ENCODE data around the gene ERCC6.

Gene ERCC6

DNA sequence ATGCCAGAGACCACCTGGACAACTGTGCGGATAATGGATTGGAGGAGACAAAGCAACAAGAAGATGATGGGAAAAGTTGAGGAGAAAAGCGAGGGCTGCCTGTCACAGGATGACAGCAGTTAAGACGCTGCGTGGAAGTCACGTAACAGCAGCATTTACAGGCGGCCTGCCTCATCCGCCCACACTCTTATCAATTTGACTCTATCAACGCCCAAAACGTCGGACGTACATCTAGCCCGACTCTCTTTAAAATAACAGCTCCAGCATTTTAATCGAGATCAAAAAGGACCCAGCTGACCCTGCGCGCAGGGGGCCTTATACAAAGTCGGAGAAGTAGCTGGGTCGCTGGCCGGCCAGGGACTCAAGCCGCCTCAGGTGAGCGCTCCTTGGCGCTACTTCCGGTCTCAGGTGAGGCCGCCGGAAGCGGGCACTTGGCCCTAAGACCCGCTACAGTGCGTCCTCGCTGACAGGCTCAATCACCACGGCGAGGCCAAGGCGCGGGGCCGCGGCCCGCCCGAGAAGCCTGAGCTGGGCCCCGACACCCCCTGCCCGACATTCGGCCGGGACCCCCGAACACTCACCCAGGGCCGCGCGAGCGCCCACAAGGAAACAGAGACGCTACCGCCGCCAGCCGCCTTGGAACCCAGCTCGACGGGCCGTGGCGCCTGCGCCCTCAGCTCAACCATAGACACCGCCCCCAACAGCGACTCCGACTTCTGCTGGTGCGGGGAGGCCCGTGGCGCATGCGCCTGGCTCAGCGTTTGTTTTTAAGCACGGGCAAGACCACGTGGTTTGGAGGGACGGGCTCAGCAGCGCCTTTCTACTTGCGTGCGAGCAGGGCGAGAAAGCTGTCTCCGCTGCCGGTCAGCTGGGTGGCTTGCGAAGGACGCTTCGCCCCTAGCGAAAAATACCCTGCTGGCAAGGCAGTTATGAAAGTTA lies at the start of gene ERCC6:
TSS of gene ERCC6 (minus strand) at position 741 of the 939 bp plus-strand sequence.
- DNase-seq (ENCODE audit: low read depth in 2 of 2), result peak; percentile 95

DNA sequence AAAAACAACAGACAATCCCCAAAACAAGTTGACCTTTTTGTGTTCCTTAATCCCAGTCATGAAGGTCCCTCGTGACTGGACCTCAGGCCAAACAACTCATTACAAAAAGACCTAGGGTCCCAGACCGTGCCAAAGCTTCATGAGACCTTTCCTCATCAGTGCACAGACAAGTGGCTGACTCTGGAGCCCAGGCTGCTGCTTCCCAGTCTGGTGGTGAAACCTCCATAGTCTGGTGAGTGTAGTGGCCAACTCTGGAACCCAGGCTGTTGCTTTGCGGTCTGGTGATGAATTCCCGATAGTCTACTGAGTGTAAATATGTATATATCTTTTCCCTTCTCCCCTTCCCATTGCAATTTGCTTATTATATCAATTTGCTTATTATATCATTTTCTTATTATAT lies 49.1 kb upstream of the ERCC6 start:
- no peak for DNase-seq (ENCODE audit: low read depth in 2 of 2)

DNA sequence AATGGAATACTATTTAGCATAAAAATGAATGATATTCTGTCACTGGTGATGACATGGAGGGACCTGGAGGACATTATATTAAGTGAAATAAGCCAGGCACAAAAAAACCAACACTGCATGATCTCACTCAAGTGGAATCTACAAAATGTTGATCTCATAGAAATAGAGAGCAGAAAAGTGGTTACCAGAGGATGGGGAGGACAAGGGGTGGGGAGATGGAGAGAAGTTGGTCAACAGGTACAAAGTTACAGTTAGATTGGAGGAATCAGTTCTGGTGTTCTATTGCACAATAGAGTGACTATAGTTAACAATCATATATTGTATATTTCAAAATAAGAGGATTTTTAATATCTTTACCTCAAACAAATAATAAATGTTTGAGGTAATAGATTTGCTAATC lies 46.5 kb upstream of the ERCC6 start:
- DNase-seq (ENCODE audit: low read depth in 2 of 2), result no peak

DNA sequence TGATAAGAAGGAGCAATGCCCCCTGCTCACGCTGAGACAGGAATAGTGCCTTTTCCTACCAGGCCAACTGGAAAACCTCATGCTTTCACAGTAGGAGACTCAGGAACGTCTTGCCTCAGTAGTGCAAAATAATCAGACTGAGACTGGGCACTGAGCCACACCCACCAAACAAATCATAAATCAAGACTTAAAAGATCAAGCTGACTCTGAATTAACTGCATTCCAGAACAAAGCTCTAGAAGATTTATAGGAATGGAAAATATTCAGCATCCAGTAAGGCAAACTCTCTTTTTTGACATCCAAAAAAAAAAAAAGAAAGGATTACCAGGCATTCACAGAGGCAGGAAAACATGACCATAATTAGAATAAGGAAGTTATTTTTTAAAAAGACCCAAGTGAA lies 40.7 kb upstream of the ERCC6 start:
- no peak for DNase-seq (ENCODE audit: low read depth in 2 of 2)

DNA sequence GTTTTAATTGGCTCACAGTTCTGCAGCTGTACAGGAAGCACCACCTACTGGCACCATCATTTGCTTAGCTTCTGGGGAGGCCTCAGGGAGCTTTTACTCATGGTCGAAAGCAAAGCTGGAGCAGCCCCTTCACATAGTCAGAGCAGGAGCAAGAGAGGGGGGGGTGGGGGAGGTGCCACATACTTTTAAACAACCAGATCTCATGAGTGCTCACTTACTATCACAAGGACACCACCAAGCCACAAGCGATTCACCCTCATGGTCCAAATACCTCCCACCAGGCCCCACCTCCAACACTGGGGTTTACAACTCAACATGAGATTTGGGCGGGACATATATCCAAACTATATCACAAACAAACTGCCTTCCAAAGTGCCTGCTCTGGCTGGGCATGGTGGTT lies 39.5 kb upstream of the ERCC6 start:
- no peak for DNase-seq (ENCODE audit: low read depth in 2 of 2)

DNA sequence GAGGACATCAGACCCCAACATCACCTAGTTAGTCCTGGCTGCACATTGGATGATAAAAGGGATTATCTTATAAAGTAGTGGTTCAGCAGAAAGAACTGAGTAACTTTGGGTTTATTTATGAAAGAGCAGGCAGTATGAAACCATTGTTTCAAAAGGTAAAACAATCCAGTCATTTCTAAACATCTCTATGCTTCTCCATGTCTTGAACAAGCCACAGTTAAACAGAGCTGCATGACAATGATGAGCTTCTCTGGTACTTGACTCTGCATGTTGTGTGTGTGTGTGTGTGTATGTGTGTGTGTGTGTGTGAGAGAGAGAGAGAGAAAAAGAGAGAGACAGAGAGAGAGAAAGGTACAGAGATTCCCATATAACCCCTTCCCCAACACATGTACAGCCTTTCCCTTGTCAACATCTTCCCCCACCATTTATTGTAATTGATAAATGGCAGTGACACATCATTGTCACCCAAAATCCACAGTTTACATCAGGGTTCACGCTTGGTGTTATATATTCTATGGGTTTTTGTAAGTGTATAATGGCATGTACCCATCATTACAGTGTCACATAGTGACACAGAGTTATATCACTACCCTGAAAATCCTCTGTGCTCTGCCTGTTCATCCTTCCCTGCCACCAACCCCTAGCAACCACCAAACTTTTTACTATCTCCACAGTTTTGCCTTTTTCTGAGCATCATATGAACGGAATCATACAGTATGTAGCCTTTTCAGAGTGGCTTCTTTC lies 38.4 kb upstream of the ERCC6 start:
- DNase-seq (ENCODE audit: low read depth in 2 of 2), result no peak

DNA sequence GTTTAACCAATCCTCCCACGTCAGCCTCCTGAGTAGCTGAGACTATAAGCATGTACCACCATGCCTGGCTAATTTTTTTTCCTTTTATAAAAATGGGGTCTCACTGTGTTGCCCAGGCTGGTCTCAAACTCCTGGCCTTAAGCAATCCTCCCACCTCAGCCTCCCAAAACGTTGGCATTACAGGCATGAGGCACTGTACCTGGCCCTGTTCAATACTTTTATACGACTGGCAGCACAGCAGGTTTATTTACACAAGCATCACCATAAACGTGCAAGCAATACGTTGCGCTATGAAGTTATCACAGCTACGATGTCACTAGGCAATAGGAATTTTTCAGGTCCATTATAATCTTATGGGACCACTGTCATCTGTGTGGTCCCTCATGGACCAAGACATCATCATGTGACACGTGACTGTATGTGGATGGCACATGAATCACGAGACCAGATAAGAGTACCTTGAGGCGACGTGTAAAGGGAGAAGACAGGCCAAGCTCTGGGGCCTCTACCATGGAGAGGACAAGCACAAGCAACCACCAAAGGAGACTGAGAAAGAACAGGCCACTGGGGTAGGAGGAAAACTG lies 36.7 kb upstream of the ERCC6 start:
- DNase-seq (ENCODE audit: low read depth in 2 of 2), result no peak

DNA sequence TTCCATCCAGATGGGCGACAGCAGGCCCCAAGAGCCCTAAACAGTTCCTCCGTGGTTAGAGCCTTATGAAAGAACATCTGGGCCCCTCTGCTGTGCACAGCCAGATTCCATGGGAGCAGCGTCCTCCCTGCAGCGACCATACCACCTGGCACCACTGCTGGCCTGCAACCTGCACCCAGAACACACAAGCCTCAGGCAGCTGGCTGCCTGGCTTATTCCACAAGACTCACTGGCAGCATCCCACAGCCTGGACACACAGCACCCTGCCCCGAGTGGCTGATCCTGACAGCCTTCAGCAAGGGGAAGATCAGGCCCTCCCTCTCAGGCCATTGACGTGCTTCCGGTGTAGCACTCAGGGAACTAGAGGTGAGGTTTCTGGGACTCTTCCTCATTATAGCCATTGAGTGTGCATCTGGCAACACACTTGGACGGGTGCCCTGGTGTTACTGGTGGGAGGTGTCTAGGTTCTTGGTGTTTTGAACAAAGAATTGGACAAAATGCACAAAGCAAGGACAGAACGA lies 33.7 kb upstream of the ERCC6 start:
- DNase-seq (ENCODE audit: low read depth in 2 of 2), result no peak

DNA sequence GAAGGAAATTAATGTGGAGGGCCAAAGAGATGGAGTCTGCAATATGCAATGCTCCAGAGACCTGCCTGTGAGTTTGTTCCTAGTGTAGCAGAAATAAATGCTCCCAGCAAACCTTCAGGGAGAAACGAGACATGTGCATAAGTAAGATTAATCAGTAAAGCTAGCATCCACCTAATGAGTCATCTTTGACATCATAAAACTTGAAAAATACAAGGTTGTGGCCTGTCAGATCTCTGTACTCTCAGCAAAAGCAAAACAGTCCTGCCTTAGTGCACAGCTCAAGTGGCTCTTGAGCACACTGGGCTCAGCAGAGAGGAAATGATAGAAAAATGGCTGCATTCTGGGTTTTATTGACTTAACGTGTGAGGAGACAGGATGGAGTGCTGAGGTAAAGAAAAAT lies 32.5 kb upstream of the ERCC6 start:
- DNase-seq (ENCODE audit: low read depth in 2 of 2), result no peak

DNA sequence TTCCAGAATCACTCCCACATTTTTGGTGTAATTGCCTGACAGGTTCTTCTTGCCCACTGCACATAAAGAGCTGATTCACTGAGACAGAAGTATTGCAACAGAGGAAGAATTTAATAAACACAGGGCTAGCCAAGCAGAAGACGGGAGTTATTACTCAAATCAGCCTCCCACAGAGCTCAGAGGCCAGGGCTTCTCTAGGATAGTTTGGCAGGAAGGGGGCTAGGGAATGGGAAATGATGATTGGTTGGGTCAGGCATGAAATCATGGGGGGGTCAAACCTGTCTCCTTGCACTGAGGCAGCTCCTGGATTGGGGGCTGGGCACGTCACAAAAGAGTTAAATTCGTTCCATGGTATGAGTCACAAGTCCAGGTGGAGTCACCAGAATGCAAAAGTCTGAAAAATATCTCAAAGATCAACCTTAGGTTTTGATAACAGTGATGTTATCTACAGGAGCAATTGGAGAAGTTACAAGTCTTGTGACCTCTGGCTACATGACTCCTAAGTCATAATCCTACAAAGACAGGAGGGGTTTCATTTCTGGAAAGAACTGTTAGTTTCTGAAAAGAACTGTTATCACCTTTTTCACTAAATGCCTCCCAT lies 30.2 kb upstream of the ERCC6 start:
- no peak for DNase-seq (ENCODE audit: low read depth in 2 of 2)

DNA sequence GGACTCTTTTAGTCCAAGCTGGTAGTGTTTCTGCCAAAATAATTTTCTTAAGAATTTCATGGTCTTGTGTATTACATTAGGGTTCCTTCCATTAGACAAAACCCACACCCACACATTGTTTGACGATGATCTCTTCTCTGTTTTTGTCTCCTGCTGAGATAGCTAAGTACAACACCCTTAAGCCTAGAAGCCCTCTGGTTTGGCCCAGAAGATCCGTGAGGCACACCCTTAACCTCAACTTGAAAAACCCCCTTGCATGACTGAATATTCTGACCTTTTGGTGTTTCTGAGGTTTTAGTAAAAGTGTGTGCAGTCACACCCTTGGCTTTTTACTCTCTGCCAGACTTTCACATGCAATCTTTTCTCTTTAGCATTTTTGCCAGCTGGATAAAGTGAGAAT lies 29.3 kb upstream of the ERCC6 start:
- DNase-seq (ENCODE audit: low read depth in 2 of 2), result no peak

DNA sequence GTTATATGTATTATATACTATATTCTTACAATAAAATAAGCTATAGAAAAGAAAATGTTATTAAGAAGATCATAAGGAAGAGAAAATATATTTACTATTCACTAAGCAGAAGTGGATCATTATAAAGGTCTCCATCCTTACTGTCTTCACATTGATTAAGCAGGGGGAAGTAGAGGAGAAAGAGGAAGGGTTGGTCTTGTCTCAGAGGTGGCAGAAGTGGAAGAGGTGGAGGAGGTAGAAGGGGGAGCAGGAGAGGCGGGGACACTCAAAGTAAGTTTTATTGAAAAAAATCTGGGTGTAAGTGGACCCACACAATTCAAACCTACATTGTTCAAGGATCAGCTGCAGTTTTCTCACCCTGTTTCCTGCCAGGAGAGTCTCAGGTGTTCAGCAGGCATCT lies 28.9 kb upstream of the ERCC6 start:
- no peak for DNase-seq (ENCODE audit: low read depth in 2 of 2)

DNA sequence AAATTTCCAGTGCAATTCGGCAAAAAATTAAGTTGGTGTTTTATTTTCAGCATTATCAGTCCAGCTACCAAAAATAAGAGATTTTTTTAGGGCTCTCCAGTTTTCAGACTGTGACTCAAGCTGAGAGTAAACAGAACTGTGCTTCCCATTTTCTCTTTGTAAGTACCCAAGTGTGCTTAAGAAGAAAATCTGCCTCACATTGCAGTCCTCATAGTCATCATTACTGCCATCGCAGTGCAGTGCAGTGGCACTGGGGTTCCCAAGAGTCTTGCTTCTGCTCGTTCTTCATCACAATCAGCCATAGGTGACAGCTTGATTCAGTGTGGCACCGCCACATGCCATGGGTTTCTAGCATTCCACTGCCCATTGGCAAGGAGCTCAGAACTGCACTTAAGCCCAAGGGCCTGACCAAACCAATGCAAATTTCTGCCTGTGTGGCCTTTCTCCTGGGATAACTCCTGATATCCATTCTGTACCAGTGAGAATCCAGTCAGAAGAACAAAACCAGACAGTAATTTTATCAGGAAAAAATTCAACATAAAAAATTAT lies 25.6 kb upstream of the ERCC6 start:
- no peak for DNase-seq (ENCODE audit: low read depth in 2 of 2)

DNA sequence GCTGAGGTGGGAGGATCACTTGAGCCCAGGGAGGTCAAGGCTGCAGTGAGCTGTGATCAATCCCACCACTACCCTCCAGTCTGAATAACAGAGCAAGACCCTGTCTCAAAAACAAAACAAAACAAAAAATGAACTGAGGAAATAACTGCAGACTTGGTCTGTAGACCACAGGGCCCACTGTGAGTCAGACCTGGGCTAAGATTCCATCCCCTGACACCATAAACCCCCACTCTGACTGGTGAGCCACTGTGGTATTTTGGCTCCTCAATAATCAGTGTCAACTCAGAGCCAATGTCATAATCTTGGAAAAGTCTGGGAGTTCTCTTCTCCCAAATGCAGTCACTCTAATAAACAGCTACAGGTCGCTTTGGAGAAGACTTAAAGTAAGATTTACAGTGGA lies 24.0 kb upstream of the ERCC6 start:
- no peak for DNase-seq (ENCODE audit: low read depth in 2 of 2)

DNA sequence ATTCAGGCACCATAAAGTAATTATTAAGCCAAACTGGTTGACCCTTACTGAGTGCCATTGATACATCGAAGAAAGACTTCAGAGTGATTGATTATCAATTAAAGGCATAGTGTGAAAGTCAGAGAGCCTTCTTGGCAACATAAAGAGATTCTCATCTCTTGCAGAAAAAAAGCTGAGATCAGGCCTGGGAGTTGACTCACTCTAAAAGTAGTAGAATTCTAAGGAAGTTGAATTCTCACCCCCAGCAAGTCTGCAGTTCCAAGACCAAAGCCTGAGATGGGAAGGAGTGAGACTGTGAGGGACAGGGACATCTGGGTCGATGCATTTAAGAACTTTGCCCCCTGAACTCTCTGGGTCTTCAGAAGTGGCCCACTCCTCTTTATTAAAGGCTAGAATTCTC lies 21.6 kb upstream of the ERCC6 start:
- no peak for DNase-seq (ENCODE audit: low read depth in 2 of 2)

DNA sequence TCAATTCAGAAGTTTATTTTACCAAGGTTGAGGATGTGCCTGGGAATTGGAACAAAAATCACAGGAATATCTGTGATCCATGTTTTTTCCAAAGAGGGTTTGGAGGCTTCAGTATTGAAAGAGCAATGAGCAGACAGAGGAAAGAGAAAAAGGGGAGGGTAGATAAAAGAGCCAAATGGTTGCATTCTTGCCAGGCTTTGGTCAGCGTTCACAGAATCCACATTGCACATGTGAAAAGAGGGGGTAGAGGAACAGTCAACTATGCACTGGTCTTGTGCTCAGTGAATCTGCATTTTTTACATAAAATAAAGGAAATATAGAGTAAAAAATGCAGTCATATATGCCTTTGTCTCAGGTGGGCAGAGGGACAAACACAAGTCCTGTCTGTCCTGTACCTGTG lies 20.6 kb upstream of the ERCC6 start:
- DNase-seq (ENCODE audit: low read depth in 2 of 2), result no peak

DNA sequence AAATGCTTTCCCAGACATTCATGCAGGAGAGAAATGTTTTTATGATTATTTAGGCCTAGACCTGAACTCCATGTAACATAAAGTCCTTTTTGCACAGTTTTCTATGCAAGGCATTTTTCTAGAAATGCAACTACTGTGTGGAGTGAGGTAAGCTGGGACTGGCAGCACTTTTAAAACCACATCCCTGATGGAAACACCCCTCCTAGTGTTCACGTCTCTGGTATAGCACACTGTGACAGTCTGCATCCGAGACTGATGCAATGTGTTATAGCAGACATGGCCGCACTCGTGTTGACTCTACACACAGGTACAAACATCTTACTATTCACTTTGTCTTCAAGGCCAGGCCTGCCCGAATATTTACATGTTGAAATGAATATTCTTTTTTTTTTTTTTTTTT lies 19.3 kb upstream of the ERCC6 start:
- DNase-seq (ENCODE audit: low read depth in 2 of 2), result no peak

DNA sequence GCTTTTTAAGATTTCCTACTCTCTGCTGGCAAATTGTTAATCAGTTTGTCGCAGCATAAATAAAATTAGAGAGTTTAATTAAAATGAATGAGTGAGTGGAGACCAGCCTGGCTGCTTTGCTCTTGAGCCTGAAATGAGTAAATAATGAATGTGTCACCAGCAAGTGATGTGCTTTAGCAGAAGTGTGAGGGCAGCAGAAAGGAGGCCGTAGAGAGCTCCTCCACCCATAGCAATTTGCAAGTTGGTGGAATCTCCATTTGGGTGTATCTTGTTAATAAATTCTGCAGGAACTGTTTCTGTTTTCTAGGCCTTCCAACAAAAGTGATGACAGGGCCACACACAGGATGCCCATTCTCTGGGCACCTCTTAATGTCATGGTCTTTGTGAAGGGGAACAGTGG lies 18.8 kb upstream of the ERCC6 start:
- no peak for DNase-seq (ENCODE audit: low read depth in 2 of 2)

DNA sequence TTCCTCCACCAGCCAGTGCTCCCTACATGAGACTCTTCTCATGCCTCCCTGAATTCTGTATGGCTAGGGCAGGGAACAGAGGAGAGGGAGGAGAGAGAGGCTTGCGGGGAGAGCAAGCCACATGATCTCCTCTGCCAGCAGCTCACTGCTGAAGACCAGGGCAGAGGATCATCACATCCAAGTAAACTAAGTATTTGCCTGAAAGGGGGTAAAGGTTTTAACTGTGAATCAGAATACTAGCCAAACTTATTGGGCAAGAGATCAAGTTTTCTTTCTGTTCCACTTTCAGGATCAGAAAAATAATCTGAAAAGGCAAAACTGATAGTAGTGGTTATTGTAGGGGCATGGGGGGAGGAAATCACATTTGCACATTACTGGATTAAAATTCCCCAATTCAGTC lies 17.8 kb upstream of the ERCC6 start:
- no peak for DNase-seq (ENCODE audit: low read depth in 2 of 2)

DNA sequence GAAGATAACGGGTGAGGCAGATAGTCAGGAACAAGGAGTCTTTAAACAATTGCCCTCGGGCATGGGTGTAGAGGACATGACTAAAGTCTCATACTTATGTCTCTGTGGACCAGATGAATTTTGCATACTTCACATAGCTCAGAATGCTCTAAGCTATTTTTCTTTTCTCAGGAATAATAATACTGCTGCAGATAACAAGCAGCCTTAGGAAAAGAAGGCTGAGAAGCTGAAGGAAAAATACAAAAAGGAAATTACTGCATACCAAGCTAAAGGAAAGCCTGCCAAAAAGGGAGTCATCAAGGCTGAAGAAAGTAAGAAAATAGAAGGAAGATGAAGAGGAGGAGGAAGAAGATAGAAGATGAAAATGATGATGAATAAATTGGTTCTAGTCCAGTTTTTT lies 13.4 kb upstream of the ERCC6 start:
- DNase-seq (ENCODE audit: low read depth in 2 of 2), result no peak

DNA sequence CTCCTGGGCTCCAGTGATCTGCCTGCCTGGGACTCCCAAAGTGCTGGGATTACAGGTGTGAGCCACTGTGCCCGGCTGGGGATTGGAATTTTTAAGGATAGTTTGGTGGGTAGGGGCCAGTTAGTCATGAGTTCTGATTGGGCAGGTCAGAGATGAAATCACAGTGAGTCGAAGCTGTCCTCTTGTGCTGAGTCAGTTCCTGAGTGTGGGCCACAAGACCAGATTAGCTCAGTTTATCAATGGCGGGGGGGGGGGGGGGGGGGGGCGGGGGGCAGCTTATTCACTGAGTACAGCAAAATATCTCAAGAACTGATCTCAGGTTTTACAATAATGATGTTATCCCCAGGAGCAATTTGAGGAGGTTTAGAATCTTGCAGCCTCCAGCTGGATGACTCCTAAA lies 11.6 kb upstream of the ERCC6 start:
- no peak for DNase-seq (ENCODE audit: low read depth in 2 of 2)

All from stimulated activated CD4-positive, alpha-beta T cell treated with anti-CD3 and anti-CD28 coated beads, Interleukin-15, amount 100 ng/mL, for 48 hours (primary cell).